Activated CD4-positive, CD25-positive, alpha-beta regulatory T cell treated with anti-CD3 and anti-CD28 coated beads, Interleukin-2, amount 50 U/mL, for 24 hours (primary cell): ENCODE data around the gene MFSD12.
"Not testable (repeated sequence)": the region's sequence is repeated elsewhere in the genome, so short reads cannot be mapped to it uniquely, and the experiment has no call there.

Experiments used
- ATAC-seq, 2 donors: fragments of 150-1000 bp; cut with Tn5 transposase; one replicate each; pipeline ENCODE4 v1.10.0; 2021; ENCODE audit warnings: mild to moderate bottlenecking in 1 of 2, moderate library complexity in 1 of 2

Gene MFSD12

GRCh38 chr19:3536429-3537100, 20.8 kb downstream of the MFSD12 start:
- no peak for ATAC-seq

- no peak for ATAC-seq
These were observed 21.4 kb downstream of the MFSD12 start for GRCh38 chr19:3535981-3536380.

DNA sequence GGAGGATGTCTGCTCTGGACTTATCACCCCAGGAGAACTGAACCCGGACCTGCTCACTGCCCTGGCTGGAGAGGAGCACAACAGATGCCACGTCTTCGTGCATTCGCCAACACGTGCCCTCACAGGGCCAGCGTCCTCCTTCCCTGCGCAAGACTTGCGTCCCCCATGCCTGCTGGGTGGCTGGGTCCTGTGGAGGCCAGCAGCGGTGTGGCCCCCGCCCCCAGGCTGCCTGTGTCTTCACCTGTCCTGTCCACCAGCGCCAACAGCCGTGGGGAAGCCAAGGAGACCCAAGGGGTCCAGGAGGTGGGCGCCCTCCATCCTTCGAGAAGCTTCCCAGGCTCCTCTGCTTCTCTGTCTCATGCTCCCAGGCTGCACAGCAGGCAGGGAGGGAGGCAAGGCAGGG, 21.8 kb downstream of the MFSD12 start:
- ATAC-seq, result no peak

DNA sequence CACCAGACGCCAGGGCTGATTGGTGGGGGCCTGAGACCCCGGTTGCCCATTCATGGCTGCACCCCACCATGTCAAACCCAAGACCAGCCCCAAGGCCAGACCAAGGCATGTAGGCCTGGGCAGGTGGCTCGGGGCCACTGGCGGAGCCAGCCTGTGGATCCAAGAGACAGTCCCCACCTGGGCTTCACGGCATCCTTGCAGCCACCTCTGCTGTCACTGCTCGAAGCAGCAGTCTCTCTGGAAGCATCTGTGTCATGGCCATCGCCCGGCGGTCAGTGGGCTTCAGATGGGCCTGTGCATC, 22.2 kb downstream of the MFSD12 start:
- no peak for ATAC-seq

DNA sequence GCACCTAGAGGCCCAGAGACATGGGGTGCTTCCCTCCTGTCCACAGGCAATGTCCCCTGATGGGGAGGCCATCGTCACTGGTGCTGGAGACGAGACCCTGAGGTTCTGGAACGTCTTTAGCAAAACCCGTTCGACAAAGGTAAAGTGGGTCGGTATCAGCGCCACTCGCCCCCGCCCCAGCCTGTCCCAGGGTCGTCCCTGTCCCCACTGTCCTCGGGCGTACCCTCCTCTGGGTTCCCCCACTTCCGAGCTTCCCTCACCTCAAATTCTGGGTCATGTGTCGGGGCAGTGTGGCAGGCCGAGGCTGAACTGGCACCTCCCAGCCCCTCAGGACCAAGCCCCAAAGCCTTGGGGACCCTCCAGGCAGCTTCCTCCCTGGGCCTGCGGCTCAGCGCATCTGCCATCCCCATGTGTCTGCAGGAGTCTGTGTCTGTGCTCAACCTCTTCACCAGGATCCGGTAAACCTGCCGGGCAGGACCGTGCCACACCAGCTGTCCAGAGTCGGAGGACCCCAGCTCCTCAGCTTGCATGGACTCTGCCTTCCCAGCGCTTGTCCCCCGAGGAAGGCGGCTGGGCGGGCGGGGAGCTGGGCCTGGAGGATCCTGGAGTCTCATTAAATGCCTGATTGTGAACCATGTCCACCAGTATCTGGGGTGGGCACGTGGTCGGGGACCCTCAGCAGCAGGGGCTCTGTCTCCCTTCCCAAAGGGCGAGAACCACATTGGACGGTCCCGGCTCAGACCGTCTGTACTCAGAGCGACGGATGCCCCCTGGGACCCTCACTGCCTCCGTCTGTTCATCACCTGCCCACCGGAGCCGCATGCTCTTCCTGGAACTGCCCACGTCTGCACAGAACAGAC, 22.8 kb downstream of the MFSD12 start:
- ATAC-seq, result no peak

- ATAC-seq, result no peak
These were observed 23.7 kb downstream of the MFSD12 start for GRCh38 chr19:3533563-3534216.

- no peak for ATAC-seq
These were observed 24.4 kb downstream of the MFSD12 start for GRCh38 chr19:3533033-3533432.

- ATAC-seq, result no peak
These were observed 25.1 kb downstream of the MFSD12 start for GRCh38 chr19:3532154-3532786.

DNA sequence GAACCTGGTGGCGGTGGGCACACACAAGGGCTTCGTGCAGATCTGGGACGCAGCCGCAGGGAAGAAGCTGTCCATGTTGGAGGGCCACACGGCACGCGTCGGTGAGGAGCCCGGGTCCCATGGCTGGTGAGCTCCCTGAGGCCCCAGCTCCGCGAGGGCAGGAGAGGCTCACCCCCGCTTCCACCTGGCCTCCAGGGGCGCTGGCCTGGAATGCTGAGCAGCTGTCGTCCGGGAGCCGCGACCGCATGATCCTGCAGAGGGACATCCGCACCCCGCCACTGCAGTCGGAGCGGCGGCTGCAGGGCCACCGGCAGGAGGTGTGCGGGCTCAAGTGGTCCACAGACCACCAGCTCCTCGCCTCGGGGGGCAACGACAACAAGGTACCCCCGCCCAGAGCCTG, 25.7 kb downstream of the MFSD12 start:
- no peak for ATAC-seq

GRCh38 chr19:3530389-3530788, 27.0 kb downstream of the MFSD12 start:
- ATAC-seq, result no peak

GRCh38 chr19:3529299-3529698, 28.1 kb downstream of the MFSD12 start:
- ATAC-seq, result not testable (repeated sequence)

GRCh38 chr19:3528539-3529211, 28.7 kb downstream of the MFSD12 start:
- ATAC-seq, result no peak

- ATAC-seq, result no peak
These were observed 29.3 kb downstream of the MFSD12 start for GRCh38 chr19:3528080-3528479.

DNA sequence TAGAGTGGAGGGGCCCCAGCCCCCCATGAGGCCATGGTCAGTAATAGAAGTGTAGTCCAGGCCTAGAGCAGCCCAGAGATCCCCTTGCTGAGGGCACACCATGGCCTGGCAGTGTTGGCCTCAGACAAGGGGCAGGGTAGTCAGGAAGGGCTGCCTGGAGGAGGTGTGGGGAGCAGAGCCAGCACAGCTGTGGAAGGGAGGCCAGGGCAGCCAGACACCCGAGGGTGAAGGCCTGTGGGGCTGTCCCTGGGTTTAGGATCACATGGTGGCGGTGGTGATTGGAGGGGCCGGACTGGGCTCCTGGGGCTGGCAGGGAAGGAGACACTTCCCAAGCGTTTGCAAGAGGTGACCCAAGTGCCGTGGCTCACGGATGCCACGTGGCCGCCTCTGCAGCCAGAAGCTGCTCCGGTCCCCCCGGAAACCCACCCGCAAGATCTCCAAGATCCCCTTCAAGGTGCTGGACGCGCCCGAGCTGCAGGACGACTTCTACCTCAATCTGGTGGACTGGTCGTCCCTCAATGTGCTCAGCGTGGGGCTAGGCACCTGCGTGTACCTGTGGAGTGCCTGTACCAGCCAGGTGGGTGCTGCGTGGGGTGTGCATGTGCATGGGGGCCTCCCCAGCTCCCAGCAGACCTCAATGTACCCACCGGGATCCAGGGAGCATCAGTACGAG, 30.0 kb downstream of the MFSD12 start:
- ATAC-seq, result no peak

DNA sequence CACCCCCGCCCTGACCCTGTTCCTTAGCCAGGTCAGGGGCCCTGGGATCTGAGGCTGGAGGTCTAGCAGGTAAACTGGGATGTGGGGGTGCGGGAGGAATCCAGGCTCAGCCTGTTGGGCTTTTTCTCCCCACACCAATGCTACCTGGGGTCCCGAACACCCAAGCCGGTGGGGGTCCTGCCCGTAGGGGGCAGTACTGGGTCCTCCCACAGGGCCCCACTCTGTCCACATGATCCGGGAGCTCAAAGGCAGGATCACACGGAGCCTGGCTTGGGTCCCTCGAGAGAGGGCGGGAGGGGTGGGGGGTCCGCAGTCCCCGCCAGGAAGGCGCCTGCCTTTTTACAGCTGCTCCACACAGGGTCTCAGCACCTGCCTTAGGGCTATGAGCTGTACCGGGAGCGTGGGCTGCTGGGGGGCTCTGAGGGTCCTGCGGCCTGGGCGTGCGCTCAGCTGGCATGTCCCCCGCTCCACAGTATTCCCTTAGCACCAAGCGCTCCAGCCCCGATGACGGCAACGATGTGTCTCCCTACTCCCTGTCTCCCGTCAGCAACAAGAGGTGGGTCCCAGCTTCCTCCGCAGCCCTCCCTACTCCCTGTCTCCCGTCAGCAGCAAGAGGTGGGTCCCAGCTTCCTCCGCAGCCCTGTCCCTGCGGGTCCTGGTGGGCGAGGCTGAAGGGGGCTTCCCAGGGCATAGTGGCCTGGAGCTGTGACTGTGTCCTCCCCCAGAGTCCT, 30.7 kb downstream of the MFSD12 start:
- ATAC-seq, result no peak

GRCh38 chr19:3524904-3525451, 32.4 kb downstream of the MFSD12 start:
- no peak for ATAC-seq

GRCh38 chr19:3524078-3524842, 33.1 kb downstream of the MFSD12 start:
- ATAC-seq, result no peak

GRCh38 chr19:3523361-3524077, 33.9 kb downstream of the MFSD12 start:
- no peak for ATAC-seq
